Left lung (tissue), 10 donors: ENCODE data around the gene POU2F1. TPM values are rescaled to one million over a fixed set of nuclear protein-coding genes. Genes with fewer than 3 reads are reported as not detected.

ENCODE experiments used
- ATAC-seq: fragments of 200-7000 bp; cut with Tn5 transposase; one replicate; pipeline ENCODE4 v1.9.1; 2020; ENCODE audit warnings: moderate library complexity
- DNase-seq, 4 donors: peaks; one replicate each; pipeline ENCODE4 v3.0.0-alpha.2; 2013 to 2020
- H3K27ac ChIP-seq, 2 donors: fragments of 200-600 bp; sonication (generic) in 1 of 2; one replicate each; pipeline versions ENCODE4 v1.5.0 to v1.8.0; 2020 to 2021
- H3K27me3 ChIP-seq, 2 donors: fragments of 200-600 bp; sonication (generic) in 1 of 2; one replicate each; pipeline versions ENCODE4 v1.5.0 to v1.8.0; 2020 to 2021
- H3K36me3 ChIP-seq, 2 donors: fragments of 200-600 bp; sonication (generic) in 1 of 2; one replicate each; pipeline versions ENCODE4 v1.5.0 to v1.8.0; 2020 to 2021
- H3K4me1 ChIP-seq, 2 donors: fragments of 200-600 bp; one replicate each; pipeline ENCODE4 v1.8.0; 2021
- H3K4me3 ChIP-seq, 2 donors: fragments of 200-600 bp; sonication (generic) in 1 of 2; one replicate each; pipeline versions ENCODE4 v1.5.0 to v1.8.0; 2020 to 2021; ENCODE audit warnings: mild to moderate bottlenecking in 1 of 2
- H3K9me3 ChIP-seq, 2 donors: fragments of 200-600 bp; sonication (generic) in 1 of 2; one replicate each; pipeline versions ENCODE4 v1.5.0 to v1.8.0; 2020 to 2021
- intact Hi-C, 2 donors: fragments of 100-400 bp; cut with DNase I; formaldehyde crosslinking; loops; one replicate each; pipeline versions ENCODE4 v1.11.2 to v1.14.2; 2022
- polyA plus RNA-seq, 6 donors: library from polyadenylated mRNA; unstranded; fragments of 120-200 nt; gene quantifications; one replicate each; pipeline ENCODE4 v1.2.1, GENCODE V29; 2013; ENCODE audit not compliant: insufficient read length in 6 of 6
- total RNA-seq, 2 donors: library from RNA; stranded (reverse); fragmentation: NEBNext Ultra II Directional; extraction: Animal tissue kit (Norgen Biotek cat#: 25700); gene quantifications; one replicate each; pipeline ENCODE4 v1.2.1, GENCODE V29; 2021
- TF ChIP-seq, protein P1 (sequence below), 2 donors: fragments of 200-600 bp; sonication (generic) in 1 of 2; IDR thresholded peaks; one replicate each; pipeline versions ENCODE4 v1.5.0 to v1.8.0; 2021; ENCODE audit warnings: antibody characterized with exemption in 2 of 2
- donor health status: DM: no; HTN: yes; CAD: no.
- donor health status: DM: no; HTN: no; CAD: no.

Gene POU2F1
- total and polyA plus RNA-seq, 8 donors: 12.3 to 16.3 (median 15.2) TPM

DNA sequence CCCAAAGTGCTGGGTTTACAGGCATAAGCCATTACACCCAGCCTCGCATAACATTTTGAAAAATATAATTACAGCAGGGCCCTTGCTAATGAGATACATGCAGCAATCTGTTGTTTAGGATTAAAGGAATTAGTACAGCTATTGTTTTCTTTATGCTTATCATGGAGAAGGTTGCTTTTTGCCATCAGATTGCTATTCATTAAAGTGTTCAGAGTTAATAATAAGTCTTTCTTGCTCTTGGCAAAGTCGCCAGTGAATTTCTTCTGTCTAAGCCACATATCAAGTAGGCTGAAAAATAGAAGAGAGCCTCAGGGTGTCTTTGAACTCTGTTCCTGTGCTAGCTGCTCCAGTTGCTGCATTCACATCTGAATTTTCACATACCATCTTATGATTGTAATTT, 144.1 kb downstream of the POU2F1 start:
- DNase-seq (no peak), ATAC-seq (no peak)
- Histone ChIP-seq H3K36me3 (peaks cover 0 to 9% of the 10 kb centered on the region in 2 donors), H3K9me3 (no peaks in the 10 kb centered on the region), H3K27me3 (no peaks in the 10 kb centered on the region), H3K4me1 (no peaks in the 10 kb centered on the region), H3K27ac (no peak overlapping the region), H3K4me3 (no peak overlapping the region)
- TF ChIP-seq, protein P1, sequence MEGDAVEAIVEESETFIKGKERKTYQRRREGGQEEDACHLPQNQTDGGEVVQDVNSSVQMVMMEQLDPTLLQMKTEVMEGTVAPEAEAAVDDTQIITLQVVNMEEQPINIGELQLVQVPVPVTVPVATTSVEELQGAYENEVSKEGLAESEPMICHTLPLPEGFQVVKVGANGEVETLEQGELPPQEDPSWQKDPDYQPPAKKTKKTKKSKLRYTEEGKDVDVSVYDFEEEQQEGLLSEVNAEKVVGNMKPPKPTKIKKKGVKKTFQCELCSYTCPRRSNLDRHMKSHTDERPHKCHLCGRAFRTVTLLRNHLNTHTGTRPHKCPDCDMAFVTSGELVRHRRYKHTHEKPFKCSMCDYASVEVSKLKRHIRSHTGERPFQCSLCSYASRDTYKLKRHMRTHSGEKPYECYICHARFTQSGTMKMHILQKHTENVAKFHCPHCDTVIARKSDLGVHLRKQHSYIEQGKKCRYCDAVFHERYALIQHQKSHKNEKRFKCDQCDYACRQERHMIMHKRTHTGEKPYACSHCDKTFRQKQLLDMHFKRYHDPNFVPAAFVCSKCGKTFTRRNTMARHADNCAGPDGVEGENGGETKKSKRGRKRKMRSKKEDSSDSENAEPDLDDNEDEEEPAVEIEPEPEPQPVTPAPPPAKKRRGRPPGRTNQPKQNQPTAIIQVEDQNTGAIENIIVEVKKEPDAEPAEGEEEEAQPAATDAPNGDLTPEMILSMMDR (IDR thresholded peaks at IDR 0.05): no peak
- intact Hi-C loops: no loop called here

DNA sequence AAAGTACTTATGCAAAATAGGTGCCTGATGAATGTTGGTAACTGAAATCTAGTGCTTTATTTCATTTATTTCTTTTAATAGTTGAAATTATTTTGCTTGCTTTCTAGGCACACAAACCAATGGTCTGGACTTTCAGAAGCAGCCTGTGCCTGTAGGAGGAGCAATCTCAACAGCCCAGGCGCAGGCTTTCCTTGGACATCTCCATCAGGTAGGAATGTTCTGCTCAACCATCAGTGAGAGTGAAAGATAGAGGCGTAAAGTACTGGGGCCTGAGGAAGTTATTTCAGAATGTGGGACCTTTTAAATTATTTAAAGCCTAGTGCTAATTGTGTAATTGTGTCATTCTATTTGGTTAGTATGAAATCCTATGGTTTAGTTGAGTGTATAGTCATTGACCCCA, 144.7 kb downstream of the POU2F1 start:
- TF ChIP-seq, protein P1 (IDR thresholded peaks at IDR 0.05): no peak
- DNase-seq (no peak), ATAC-seq (no peak)
- Histone ChIP-seq H3K4me1 (no peaks in the 10 kb centered on the region), H3K9me3 (no peaks in the 10 kb centered on the region), H3K27ac (no peak overlapping the region), H3K4me3 (no peak overlapping the region), H3K36me3 (peaks cover 0 to 9% of the 10 kb centered on the region in 2 donors), H3K27me3 (no peaks in the 10 kb centered on the region)
- intact Hi-C loops: no loop called here

DNA sequence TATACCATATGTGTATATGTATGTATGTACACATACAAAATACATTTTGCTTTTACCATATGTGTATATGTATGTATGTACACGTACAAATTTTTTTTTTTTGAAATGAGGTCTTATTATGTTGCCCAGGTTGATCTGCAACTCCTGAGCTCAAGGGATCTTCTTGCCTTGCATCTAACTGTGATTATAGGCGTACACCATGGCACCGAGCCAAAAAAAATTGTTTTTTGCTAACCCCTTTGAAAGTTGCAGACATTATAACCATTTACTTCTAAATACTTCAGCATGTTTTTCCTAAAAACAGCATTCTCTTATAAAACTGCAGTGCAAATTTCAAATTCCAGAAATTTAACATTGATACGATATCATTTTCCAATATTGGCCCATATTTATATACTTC, 147.0 kb downstream of the POU2F1 start:
- intact Hi-C loops: no loop called here

DNA sequence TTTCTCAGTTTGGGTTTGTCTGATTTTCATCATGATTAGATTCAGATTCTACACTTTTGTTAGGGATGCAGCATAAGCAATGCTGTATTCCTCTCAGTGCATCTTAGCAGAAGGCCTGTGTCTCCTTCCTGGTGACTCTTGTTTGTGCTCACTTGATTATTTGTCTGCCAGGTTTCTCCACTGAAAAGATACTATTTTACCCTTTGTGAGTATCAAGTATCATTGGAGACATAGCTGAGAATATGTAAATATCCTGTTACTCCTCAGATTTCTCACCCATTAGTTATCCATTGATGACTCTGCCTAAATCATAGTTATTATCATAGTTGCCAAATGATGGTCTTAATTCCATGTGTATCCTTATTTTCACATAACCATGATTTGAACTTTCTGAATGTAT, 148.5 kb downstream of the POU2F1 start:
- H3K36me3 ChIP-seq: peaks cover 0 to 17% of the 10 kb centered on the region in 2 donors
- TF ChIP-seq, protein P1 (IDR thresholded peaks at IDR 0.05): no peak
- DNase-seq (no peak), ATAC-seq (no peak)
- no peaks in the 10 kb centered on the region for H3K9me3 ChIP-seq
- no peak overlapping the region for H3K4me3 ChIP-seq
- H3K4me1 ChIP-seq: no peaks in the 10 kb centered on the region
- no peaks in the 10 kb centered on the region for H3K27me3 ChIP-seq
- intact Hi-C loops: no loop called here
- H3K27ac ChIP-seq: no peak overlapping the region

More for the DNA sequence above, 147.0 kb downstream of the POU2F1 start:
- Histone ChIP-seq H3K4me1 (no peaks in the 10 kb centered on the region), H3K27me3 (no peaks in the 10 kb centered on the region), H3K4me3 (no peak overlapping the region), H3K9me3 (no peaks in the 10 kb centered on the region), H3K27ac (no peak overlapping the region), H3K36me3 (peaks cover 0 to 17% of the 10 kb centered on the region in 2 donors)
- ATAC-seq: no peak
- no peak for DNase-seq
- TF ChIP-seq, protein P1 (IDR thresholded peaks at IDR 0.05): no peak

DNA sequence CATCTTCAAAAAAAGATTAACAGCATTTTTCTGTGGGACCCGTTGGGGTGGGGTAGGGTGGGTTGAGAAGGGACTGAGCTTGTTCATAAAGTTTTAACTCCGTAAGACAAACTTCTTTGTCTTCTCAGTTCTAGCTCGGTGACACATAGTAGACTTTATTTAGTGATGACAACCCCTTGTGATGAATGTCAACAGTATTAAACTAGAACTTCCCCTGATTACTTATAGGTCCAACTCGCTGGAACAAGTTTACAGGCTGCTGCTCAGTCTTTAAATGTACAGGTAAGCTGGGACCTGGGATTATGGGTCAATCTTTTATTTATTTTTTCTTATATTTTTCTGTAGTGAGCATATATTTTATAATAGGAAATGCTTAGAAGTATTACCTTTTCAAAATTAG, 149.2 kb downstream of the POU2F1 start:
- intact Hi-C loops: no loop called here

More for the DNA sequence above, 149.2 kb downstream of the POU2F1 start:
- H3K36me3 ChIP-seq: peaks cover 0 to 17% of the 10 kb centered on the region in 2 donors
- TF ChIP-seq, protein P1 (IDR thresholded peaks at IDR 0.05): no peak
- H3K9me3 ChIP-seq: no peaks in the 10 kb centered on the region
- no peaks in the 10 kb centered on the region for H3K4me1 ChIP-seq
- H3K4me3 ChIP-seq: no peak overlapping the region
- no peaks in the 10 kb centered on the region for H3K27me3 ChIP-seq
- H3K27ac ChIP-seq: no peak overlapping the region
- no peak for DNase-seq
- no peak for ATAC-seq
